HepG2 (cell line): ENCODE data around the gene TMX4. TPM values are rescaled to one million over a fixed set of nuclear protein-coding genes. Genes with fewer than 3 reads are reported as not detected.

Source experiments
- ATAC-seq: fragments of 200-7000 bp; cut with Tn5 transposase; 3 replicates; pipeline ENCODE4 v1.9.1; 2020; ENCODE audit warnings: mild to moderate bottlenecking, moderate library complexity
- BruUV-seq: library from RNA; stranded (reverse); fragments of 400-500 nt; replicated peaks from 2 replicates; lab custom pipeline; 2021; lab: Mats Ljungman, UMichigan
- CTCF ChIA-PET: fragments of 300-600 bp; formaldehyde crosslinking; extraction: SDS; loops from one replicate; lab custom pipeline; 2021; ENCODE audit warnings: low total read pairs, inconsistent platforms, low intra/inter-chr PET ratio; lab: Yijun Ruan, JAX
- POLR2A ChIA-PET: fragments of 350-600 bp; sonication (Branson Sonifier 250); formaldehyde crosslinking; loops from one replicate; lab custom pipeline; 2020; ENCODE audit warnings: antibody characterized with exemption, inconsistent platforms; lab: Yijun Ruan, JAX
- DNase-seq: peaks from one replicate; pipeline ENCODE4 v3.0.0-alpha.2; 2015; ENCODE audit warnings: low spot score
- FAIRE-seq: peaks from 3 replicates; lab custom pipeline; 2011; peaks lifted over from hg19 to GRCh38; lab: Jason Lieb, UNC
- H2AFZ ChIP-seq: one replicate; pipeline ENCODE4 v1.6.1; 2011; ENCODE audit warnings: low read length, inconsistent platforms
- H3K27ac ChIP-seq: fragments of 300-600 bp; 3 replicates; pipeline ENCODE4 v1.8.0; 2011; ENCODE audit warnings: mixed run types, mild to moderate bottlenecking, mixed read lengths, low read length, inconsistent platforms; ENCODE audit not compliant: insufficient read depth; ENCODE audit errors: extremely low read length
- H3K27me3 ChIP-seq, 2 experiments: fragments of 200-600 bp in 1 of 2; 2 replicates in 1 of 2; 3 replicates in 1 of 2; pipeline versions ENCODE4 v1.6.0 to v1.8.0; 2011; ENCODE audit warnings: low read length in 2 of 2, mild to moderate bottlenecking in 2 of 2, moderate library complexity in 2 of 2, inconsistent platforms in 1 of 2; ENCODE audit not compliant: insufficient read depth in 2 of 2, control insufficient read depth in 1 of 2
- H3K36me3 ChIP-seq, 2 experiments: fragments of 200-600 bp in 1 of 2; replicated peaks in 1 of 2; 2 replicates in 1 of 2; 3 replicates in 1 of 2; pipeline versions ENCODE4 v1.5.1 to v1.8.0; 2011; ENCODE audit warnings: low read length in 2 of 2, inconsistent platforms in 1 of 2; ENCODE audit not compliant: insufficient read depth in 2 of 2, control insufficient read depth in 1 of 2
- H3K4me1 ChIP-seq: 2 replicates; pipeline ENCODE4 v1.5.1; 2012; ENCODE audit warnings: low read length, inconsistent platforms; ENCODE audit not compliant: insufficient read depth
- H3K4me2 ChIP-seq: 2 replicates; pipeline ENCODE4 v1.6.0; 2011; ENCODE audit warnings: low read depth, low read length, inconsistent platforms
- H3K4me3 ChIP-seq, 3 experiments: fragments of 200-600 bp in 1 of 3; sonication (generic), shearing (Covaris generic) in 1 of 3; replicated peaks in 1 of 3; 2 replicates each; pipeline ENCODE4 v1.5.1; 2011 to 2016; ENCODE audit warnings: low read length in 3 of 3, inconsistent platforms in 2 of 3, low read depth in 2 of 3, mild to moderate bottlenecking in 2 of 3, control low read depth in 1 of 3, mixed read lengths in 1 of 3; ENCODE audit not compliant: insufficient read depth in 1 of 3
- H3K79me2 ChIP-seq: one replicate; pipeline ENCODE4 v1.6.1; 2011; ENCODE audit warnings: low read length, inconsistent platforms; ENCODE audit not compliant: insufficient read depth
- H3K9ac ChIP-seq: 2 replicates; pipeline ENCODE4 v1.6.0; 2011; ENCODE audit warnings: mild to moderate bottlenecking, low read depth, low read length, inconsistent platforms; ENCODE audit not compliant: insufficient read depth
- H3K9me3 ChIP-seq: 2 replicates; pipeline ENCODE4 v1.5.1; 2012; ENCODE audit warnings: mild to moderate bottlenecking, low read length
- H4K20me1 ChIP-seq: 2 replicates; pipeline ENCODE4 v1.6.0; 2011; ENCODE audit warnings: inconsistent platforms, mild to moderate bottlenecking, low read length, moderate library complexity; ENCODE audit not compliant: insufficient read depth
- GFI1 ChIP-seq: sonication (generic); formaldehyde crosslinking; IDR thresholded peaks from 2 replicates; pipeline ENCODE4 v1.5.0; 2020; ENCODE audit warnings: missing genetic modification reagents, mild to moderate bottlenecking, borderline replicate concordance
- ISL2 ChIP-seq: sonication (generic); formaldehyde crosslinking; IDR thresholded peaks from 2 replicates; pipeline ENCODE4 v1.5.0; 2020; ENCODE audit warnings: missing genetic modification reagents
- JUNB ChIP-seq: sonication (generic); formaldehyde crosslinking; IDR thresholded peaks from 2 replicates; pipeline ENCODE4 v1.8.0; 2022; ENCODE audit warnings: missing genetic modification reagents, mild to moderate bottlenecking, borderline replicate concordance
- MAFF ChIP-seq: IDR thresholded peaks from 2 replicates; pipeline ENCODE4 v1.6.1; 2011; ENCODE audit warnings: low read depth, low read length, improper control_type of control experiment
- MAFK ChIP-seq, 2 experiments: IDR thresholded peaks in 1 of 2; conservative IDR thresholded peaks in 1 of 2; 2 replicates each; pipeline ENCODE4 v1.6.1; 2011; ENCODE audit warnings: improper control_type of control experiment in 2 of 2, low read length in 2 of 2
- MXD4 ChIP-seq: IDR thresholded peaks from 2 replicates; pipeline ENCODE4 v1.6.1; 2016; ENCODE audit warnings: mild to moderate bottlenecking, missing biosample characterization, missing genetic modification reagents
- ZBTB8A ChIP-seq: sonication (generic); formaldehyde crosslinking; IDR thresholded peaks from 2 replicates; pipeline ENCODE4 v1.4.0; 2020; ENCODE audit warnings: mild to moderate bottlenecking, low read depth, missing genetic modification reagents, borderline replicate concordance
- ZIK1 ChIP-seq: sonication (generic); formaldehyde crosslinking; IDR thresholded peaks from 2 replicates; pipeline ENCODE4 v1.5.0; 2020; ENCODE audit warnings: mild to moderate bottlenecking, low read depth, missing genetic modification reagents, borderline replicate concordance
- WGBS: methylation state at CpG from one replicate; pipeline ENCODE4 v1.1.6; 2017; ENCODE audit warnings: low lambda C conversion rate; 5-methylcytosine and 5-hydroxymethylcytosine counted together
- in situ Hi-C: cut with HindIII; loops from 2 replicates; pipeline ENCODE4 v1.10.0; 2017; ENCODE audit warnings: low pct_unique_long_range_greater_than_20kb; ENCODE audit not compliant: extremely low pct_ligation_motif_present
- intact Hi-C: fragments of 100-400 bp; cut with micrococcal nuclease; formaldehyde crosslinking; loops from one replicate; pipeline ENCODE4 v1.10.0; 2022; ENCODE audit not compliant: unreplicated experiment
- polyA plus RNA-seq, 8 experiments: library from polyadenylated mRNA; depleted of rRNA in 3 of 8; stranded (reverse) in 7 of 8; unstranded in 1 of 8; fragments of >200 nt; fragmentation: Illumina TruSeq in 4 of 8; extraction: Trizol in 4 of 8; gene quantifications; 2 replicates each; pipeline versions ENCODE4 v1.2.1 to v1.2.3, GENCODE V29; 2011 to 2016; ENCODE audit warnings: low read depth in 4 of 8, missing spikeins in 1 of 8, mixed read lengths in 1 of 8; ENCODE audit not compliant: insufficient read depth in 1 of 8
- total RNA-seq, 5 experiments: library from RNA; depleted of rRNA; stranded (reverse); fragments of >200 nt; fragmentation: Illumina TruSeq; extraction: Trizol; gene quantifications; 2 replicates each; pipeline ENCODE4 v1.2.3, GENCODE V29; 2016; ENCODE audit warnings: low read depth in 1 of 5
- TF ChIP-seq, protein P1 (sequence below), 2 experiments: IDR thresholded peaks; 2 replicates each; pipeline ENCODE4 v1.6.1; 2011 to 2012; ENCODE audit warnings: low read length in 2 of 2, borderline replicate concordance in 1 of 2, low read depth in 1 of 2, mild to moderate bottlenecking in 1 of 2, moderate library complexity in 1 of 2
- TF ChIP-seq, protein P2 (sequence below): sonication (generic); formaldehyde crosslinking; IDR thresholded peaks from 2 replicates; pipeline ENCODE4 v1.9.0; 2022; ENCODE audit warnings: missing genetic modification reagents, mild to moderate bottlenecking, borderline replicate concordance
- TF ChIP-seq, protein P3 (sequence below): IDR thresholded peaks from 2 replicates; pipeline ENCODE4 v1.6.1; 2018; ENCODE audit warnings: missing genetic modification reagents

TMX4 gene
- total and polyA plus RNA-seq, 2 of the 13 experiments (the other 11 are each of a cell fraction or from before 2014, with no cell fraction given): 7.6 to 21.4 TPM

DNA sequence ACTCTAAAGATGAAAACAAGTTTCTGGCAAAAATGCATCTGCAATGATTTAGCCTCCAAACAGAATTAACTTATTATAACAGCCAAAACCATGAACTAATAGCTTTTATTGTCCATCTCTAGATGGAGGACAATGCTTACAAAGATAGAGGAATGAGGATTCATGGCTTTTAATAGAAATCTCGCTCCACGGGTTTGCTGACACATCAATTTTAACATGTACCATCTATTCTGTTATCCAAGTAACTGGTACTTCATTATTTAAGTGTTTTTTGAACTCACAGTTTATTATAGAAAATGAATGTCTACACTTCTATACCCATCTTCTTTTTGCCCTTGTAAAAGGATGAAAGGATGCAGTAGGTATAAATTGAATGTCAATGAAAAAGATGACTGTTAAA, 10.8 kb downstream of the TMX4 start:
- Histone ChIP-seq H3K79me2 (no peaks in the 10 kb centered on the region), H3K4me2 (no peak overlapping the region), H3K27me3 (no peaks in the 10 kb centered on the region), H2AFZ (no peak overlapping the region), H3K27ac (no peak overlapping the region), H3K9ac (no peak overlapping the region), H3K4me3 (no peak overlapping the region), H3K4me1 (no peaks in the 10 kb centered on the region), H3K9me3 (no peaks in the 10 kb centered on the region), H4K20me1 (no peaks in the 10 kb centered on the region), H3K36me3 (no peaks in the 10 kb centered on the region; a peak in 2 of 5 replicates)
- ATAC-seq (no peak), DNase-seq (no peak), FAIRE-seq (no peak)
- CTCF ChIA-PET: no interaction called here
- intact Hi-C loops (no loop called here), in situ Hi-C loops (no loop called here)
- POLR2A ChIA-PET: no interaction called here
- TF ChIP-seq ZIK1 (CRISPR knock-in tag): no peak
- no peak for TF ChIP-seq JUNB (CRISPR knock-in tag)
- TF ChIP-seq MXD4 (CRISPR knock-in tag): no peak
- TF ChIP-seq, protein P1, sequence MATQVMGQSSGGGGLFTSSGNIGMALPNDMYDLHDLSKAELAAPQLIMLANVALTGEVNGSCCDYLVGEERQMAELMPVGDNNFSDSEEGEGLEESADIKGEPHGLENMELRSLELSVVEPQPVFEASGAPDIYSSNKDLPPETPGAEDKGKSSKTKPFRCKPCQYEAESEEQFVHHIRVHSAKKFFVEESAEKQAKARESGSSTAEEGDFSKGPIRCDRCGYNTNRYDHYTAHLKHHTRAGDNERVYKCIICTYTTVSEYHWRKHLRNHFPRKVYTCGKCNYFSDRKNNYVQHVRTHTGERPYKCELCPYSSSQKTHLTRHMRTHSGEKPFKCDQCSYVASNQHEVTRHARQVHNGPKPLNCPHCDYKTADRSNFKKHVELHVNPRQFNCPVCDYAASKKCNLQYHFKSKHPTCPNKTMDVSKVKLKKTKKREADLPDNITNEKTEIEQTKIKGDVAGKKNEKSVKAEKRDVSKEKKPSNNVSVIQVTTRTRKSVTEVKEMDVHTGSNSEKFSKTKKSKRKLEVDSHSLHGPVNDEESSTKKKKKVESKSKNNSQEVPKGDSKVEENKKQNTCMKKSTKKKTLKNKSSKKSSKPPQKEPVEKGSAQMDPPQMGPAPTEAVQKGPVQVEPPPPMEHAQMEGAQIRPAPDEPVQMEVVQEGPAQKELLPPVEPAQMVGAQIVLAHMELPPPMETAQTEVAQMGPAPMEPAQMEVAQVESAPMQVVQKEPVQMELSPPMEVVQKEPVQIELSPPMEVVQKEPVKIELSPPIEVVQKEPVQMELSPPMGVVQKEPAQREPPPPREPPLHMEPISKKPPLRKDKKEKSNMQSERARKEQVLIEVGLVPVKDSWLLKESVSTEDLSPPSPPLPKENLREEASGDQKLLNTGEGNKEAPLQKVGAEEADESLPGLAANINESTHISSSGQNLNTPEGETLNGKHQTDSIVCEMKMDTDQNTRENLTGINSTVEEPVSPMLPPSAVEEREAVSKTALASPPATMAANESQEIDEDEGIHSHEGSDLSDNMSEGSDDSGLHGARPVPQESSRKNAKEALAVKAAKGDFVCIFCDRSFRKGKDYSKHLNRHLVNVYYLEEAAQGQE (IDR thresholded peaks at IDR 0.05; ENCODE audit: borderline replicate concordance in 1 of 2, low read depth in 1 of 2, low read length in 2 of 2): no peak
- TF ChIP-seq MAFF: peak; percentile 99
- peak; percentile 99 for TF ChIP-seq MAFK (conservative IDR thresholded peaks at IDR 0.05 in 1 of 2, IDR thresholded peaks at IDR 0.05 in 1 of 2; ENCODE audit: low read length in 2 of 2)
- TF ChIP-seq ZBTB8A: no peak
- TF ChIP-seq, protein P2, sequence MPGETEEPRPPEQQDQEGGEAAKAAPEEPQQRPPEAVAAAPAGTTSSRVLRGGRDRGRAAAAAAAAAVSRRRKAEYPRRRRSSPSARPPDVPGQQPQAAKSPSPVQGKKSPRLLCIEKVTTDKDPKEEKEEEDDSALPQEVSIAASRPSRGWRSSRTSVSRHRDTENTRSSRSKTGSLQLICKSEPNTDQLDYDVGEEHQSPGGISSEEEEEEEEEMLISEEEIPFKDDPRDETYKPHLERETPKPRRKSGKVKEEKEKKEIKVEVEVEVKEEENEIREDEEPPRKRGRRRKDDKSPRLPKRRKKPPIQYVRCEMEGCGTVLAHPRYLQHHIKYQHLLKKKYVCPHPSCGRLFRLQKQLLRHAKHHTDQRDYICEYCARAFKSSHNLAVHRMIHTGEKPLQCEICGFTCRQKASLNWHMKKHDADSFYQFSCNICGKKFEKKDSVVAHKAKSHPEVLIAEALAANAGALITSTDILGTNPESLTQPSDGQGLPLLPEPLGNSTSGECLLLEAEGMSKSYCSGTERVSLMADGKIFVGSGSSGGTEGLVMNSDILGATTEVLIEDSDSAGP (CRISPR knock-in tag): no peak
- TF ChIP-seq, protein P3, sequence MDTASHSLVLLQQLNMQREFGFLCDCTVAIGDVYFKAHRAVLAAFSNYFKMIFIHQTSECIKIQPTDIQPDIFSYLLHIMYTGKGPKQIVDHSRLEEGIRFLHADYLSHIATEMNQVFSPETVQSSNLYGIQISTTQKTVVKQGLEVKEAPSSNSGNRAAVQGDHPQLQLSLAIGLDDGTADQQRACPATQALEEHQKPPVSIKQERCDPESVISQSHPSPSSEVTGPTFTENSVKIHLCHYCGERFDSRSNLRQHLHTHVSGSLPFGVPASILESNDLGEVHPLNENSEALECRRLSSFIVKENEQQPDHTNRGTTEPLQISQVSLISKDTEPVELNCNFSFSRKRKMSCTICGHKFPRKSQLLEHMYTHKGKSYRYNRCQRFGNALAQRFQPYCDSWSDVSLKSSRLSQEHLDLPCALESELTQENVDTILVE (CRISPR knock-in tag): no peak
- no peak for TF ChIP-seq ISL2 (CRISPR knock-in tag)
- TF ChIP-seq GFI1: no peak
- 95% methylated on average over 2 of the region's 2 CpGs for WGBS
- no TSS peak for BruUV-seq
